GM12865 (cell line): ENCODE measurements around the gene ELL.

ENCODE experiments used
- DNase-seq: peaks from one replicate; pipeline ENCODE4 v3.0.0; 2010; ENCODE audit warnings: low read depth
- H3K4me3 ChIP-seq: 2 replicates; pipeline ENCODE4 v1.5.1; 2011; ENCODE audit warnings: mild to moderate bottlenecking, low read depth, low read length, control low read depth
- CTCF ChIP-seq: IDR thresholded peaks from 2 replicates; pipeline ENCODE4 v1.5.1; 2011; ENCODE audit warnings: low read length, control low read depth, low read depth, inconsistent platforms; ENCODE audit not compliant: insufficient read depth; ENCODE audit errors: missing control alignments

Gene ELL

GRCh38 chr19:18521692-18522123 lies at the start of gene ELL:
Gene ELL (minus strand): TSS chr19:18522070. CDS start chr19:18522055, 15 bp downstream.
- peak within 1 kb of the TSS; percentile 80 for H3K4me3 ChIP-seq
- no peak for TF ChIP-seq CTCF
- no peak for DNase-seq

- no peak for DNase-seq
- H3K4me3 ChIP-seq = no peak overlapping the region
- no peak for TF ChIP-seq CTCF
These were observed 46.5 kb upstream of the ELL start for GRCh38 chr19:18568367-18568766.

GRCh38 chr19:18566953-18567352 lies 45.1 kb upstream of the ELL start:
- H3K4me3 ChIP-seq = no peak overlapping the region
- no peak for TF ChIP-seq CTCF
- DNase-seq = no peak

GRCh38 chr19:18562086-18562485 lies 40.2 kb upstream of the ELL start:
- DNase-seq = no peak
- no peak for TF ChIP-seq CTCF
- H3K4me3 ChIP-seq = no peak overlapping the region

- TF ChIP-seq CTCF = no peak
- DNase-seq = no peak
- H3K4me3 ChIP-seq = peak overlapping the region; percentile 98; the same call in 1 of the 2 replicates
These were observed 37.8 kb upstream of the ELL start for GRCh38 chr19:18559685-18560084.

GRCh38 chr19:18558604-18559003 lies 36.7 kb upstream of the ELL start:
- no peak for TF ChIP-seq CTCF
- no peak for DNase-seq
- peak overlapping the region; percentile 98 for H3K4me3 ChIP-seq

- no peak for DNase-seq
- peak overlapping the region; percentile 98 for H3K4me3 ChIP-seq
- no peak for TF ChIP-seq CTCF
These were observed 36.3 kb upstream of the ELL start for GRCh38 chr19:18558202-18558555.
